GM19324 (cell line): ENCODE measurements around the gene PTPRC.
"Not testable (repeated sequence)": the region's sequence is repeated elsewhere in the genome, so short reads cannot be mapped to it uniquely, and the experiment has no call there.

Experiments
- ATAC-seq: cut with Tn5 transposase; IDR thresholded peaks from one replicate; pipeline ENCODE4 v1.9.1; 2021; ENCODE audit warnings: mild to moderate bottlenecking, moderate library complexity; ENCODE audit not compliant: unreplicated experiment, low FRiP score

PTPRC gene

GRCh38 chr1:198638894-198639635 is at the start of gene PTPRC:
TSS of gene PTPRC (plus strand) at chr1:198639040. CDS start at chr1:198639269, 229 bp downstream.
- ATAC-seq: peak; percentile 71

- no peak for ATAC-seq
Measured at GRCh38 chr1:198590454-198590853, 48.4 kb upstream of the PTPRC start.

GRCh38 chr1:198595765-198596164 is 43.1 kb upstream of the PTPRC start:
- ATAC-seq: no peak

GRCh38 chr1:198597690-198598430 is 41.0 kb upstream of the PTPRC start:
- peak; percentile 58 for ATAC-seq

- peak; percentile 78 for ATAC-seq
Measured at GRCh38 chr1:198598796-198599321, 40.0 kb upstream of the PTPRC start.

GRCh38 chr1:198599749-198600148 is 39.1 kb upstream of the PTPRC start:
- no peak for ATAC-seq

- no peak for ATAC-seq
Measured at GRCh38 chr1:198600906-198601305, 37.9 kb upstream of the PTPRC start.

GRCh38 chr1:198601310-198601709 is 37.5 kb upstream of the PTPRC start:
- ATAC-seq: not testable (repeated sequence)

GRCh38 chr1:198601936-198602889 is 36.6 kb upstream of the PTPRC start:
- ATAC-seq: no peak

- ATAC-seq: no peak
Measured at GRCh38 chr1:198604975-198605374, 33.9 kb upstream of the PTPRC start.

- no peak for ATAC-seq
Measured at GRCh38 chr1:198605406-198605805, 33.4 kb upstream of the PTPRC start.

- ATAC-seq: no peak
Measured at GRCh38 chr1:198606020-198606438, 32.8 kb upstream of the PTPRC start.

- no peak for ATAC-seq
Measured at GRCh38 chr1:198607714-198608113, 31.1 kb upstream of the PTPRC start.

- ATAC-seq: no peak
Measured at GRCh38 chr1:198610362-198610761, 28.5 kb upstream of the PTPRC start.

GRCh38 chr1:198611219-198611618 is 27.6 kb upstream of the PTPRC start:
- no peak for ATAC-seq

- ATAC-seq: no peak
Measured at GRCh38 chr1:198612471-198613260, 26.2 kb upstream of the PTPRC start.

- ATAC-seq: no peak
Measured at GRCh38 chr1:198617406-198617805, 21.4 kb upstream of the PTPRC start.

- ATAC-seq: no peak
Measured at GRCh38 chr1:198619375-198620140, 19.3 kb upstream of the PTPRC start.

GRCh38 chr1:198620218-198620617 is 18.6 kb upstream of the PTPRC start:
- ATAC-seq: no peak
